Body of pancreas (tissue), 4 donors: ENCODE measurements around the gene RFPL3.

Experiments used
- CTCF ChIP-seq, 7 experiments: fragments of 450-650 bp in 4 of 7; fragments of 200-600 bp in 3 of 7; sonication (generic) in 3 of 7; IDR thresholded peaks; one replicate each; pipeline ENCODE4 v1.5.1; 2016 to 2019; ENCODE audit warnings: antibody characterized with exemption in 7 of 7
- POLR2A ChIP-seq, 3 donors: fragments of 450-650 bp; IDR thresholded peaks; one replicate each; pipeline ENCODE4 v1.6.1; 2016; ENCODE audit warnings: antibody characterized with exemption in 3 of 3, mild to moderate bottlenecking in 2 of 3

- TF ChIP-seq POLR2A (IDR thresholded peaks at IDR 0.05) = no peak
- no peak for TF ChIP-seq CTCF (IDR thresholded peaks at IDR 0.05)
Measured at GRCh38 chr22:32333769-32334659, 23.7 kb upstream of the RFPL3 start.
